ENCODE results near the gene FOSB.

FOSB gene

GRCh38 chr19:45522010-45522941, 54.5 kb downstream of the FOSB start:
- DNase-seq (ENCODE audit: low read depth in 4 of 4, low spot score in 1 of 4), result no peak

GRCh38 chr19:45523642-45524256, 56.0 kb downstream of the FOSB start:
- DNase-seq (ENCODE audit: low read depth in 4 of 4, low spot score in 1 of 4), result peak; percentile 41 to 55 (median 48)

GRCh38 chr19:45524575-45525129, 56.9 kb downstream of the FOSB start:
- no peak for DNase-seq (ENCODE audit: low read depth in 4 of 4, low spot score in 1 of 4)
